IPS-NIHi7 (cell line): ENCODE results near the gene CCDC68.
"Not testable (repeated sequence)": the region's sequence is repeated elsewhere in the genome, so short reads cannot be mapped to it uniquely, and the experiment has no call there.

Source experiments
- DNase-seq: peaks from one replicate; pipeline ENCODE4 v3.0.0; 2012; ENCODE audit warnings: mixed read lengths; ENCODE audit errors: extremely low spot score

CCDC68 gene

DNA sequence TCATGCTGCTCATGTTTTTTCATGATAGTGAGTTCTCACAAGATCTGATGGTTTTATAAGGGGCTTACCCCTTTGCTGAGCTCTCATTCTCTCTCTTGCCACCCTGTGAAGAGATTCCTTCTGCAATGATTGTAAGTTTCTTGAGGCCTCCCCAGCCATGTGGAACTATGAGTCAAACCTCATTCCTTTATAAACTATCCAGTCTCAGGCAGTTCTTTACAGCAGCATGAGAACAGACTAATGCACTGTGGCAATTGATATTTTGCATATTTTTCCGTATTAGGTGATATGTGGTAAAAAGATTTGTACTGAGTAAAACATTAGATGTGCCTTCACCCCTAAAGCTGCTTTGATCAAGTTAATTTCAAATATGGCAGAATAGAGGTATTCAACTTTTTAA, 82.2 kb downstream of the CCDC68 start:
- no peak for DNase-seq

DNA sequence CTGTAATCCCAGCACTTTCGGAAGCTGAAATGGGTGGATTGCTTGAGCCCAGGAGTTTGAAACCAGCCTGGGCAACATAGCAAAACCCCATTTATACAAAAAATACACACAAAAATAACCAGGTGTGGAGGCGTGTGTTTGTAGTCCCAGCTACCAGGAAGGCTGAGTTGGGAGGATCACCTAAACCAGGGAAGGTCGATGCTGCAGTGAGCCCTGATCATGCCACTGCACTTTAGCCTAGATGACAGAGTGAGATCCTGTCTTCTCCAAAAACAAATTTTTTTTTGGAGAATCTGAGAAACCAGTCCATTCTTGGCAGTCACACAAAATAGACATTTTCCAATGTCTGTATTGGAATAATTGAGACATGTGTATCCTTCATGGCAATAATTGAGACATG, 84.2 kb downstream of the CCDC68 start:
- no peak for DNase-seq

GRCh38 chr18:54873884-54874255, 85.4 kb downstream of the CCDC68 start:
- no peak for DNase-seq

DNA sequence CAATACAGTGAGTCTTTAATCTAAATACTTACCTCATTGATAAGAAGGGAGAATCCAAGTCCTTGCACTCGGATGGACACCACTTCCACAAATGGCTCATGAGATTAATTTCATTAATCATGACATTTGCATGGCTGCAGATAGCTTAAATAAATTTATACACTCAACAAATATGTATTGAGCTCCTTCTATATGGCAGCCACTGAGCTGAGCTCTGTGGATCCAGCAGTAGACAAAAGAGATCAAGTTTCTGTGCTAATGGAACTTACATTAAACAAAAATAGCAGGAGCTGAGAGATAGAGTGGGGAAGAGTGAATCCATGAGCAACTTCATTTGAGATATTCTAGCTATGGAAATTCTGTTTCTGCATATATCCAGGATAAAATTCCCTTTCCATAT, 86.6 kb downstream of the CCDC68 start:
- DNase-seq = no peak

GRCh38 chr18:54871231-54871630, 88.0 kb downstream of the CCDC68 start:
- no peak for DNase-seq

- DNase-seq = no peak
Measured at GRCh38 chr18:54867131-54867530, 92.1 kb downstream of the CCDC68 start.

GRCh38 chr18:54860941-54861340, 98.3 kb downstream of the CCDC68 start:
- no peak for DNase-seq

- no peak for DNase-seq
Measured at GRCh38 chr18:54859667-54860421, 99.4 kb downstream of the CCDC68 start.

DNA sequence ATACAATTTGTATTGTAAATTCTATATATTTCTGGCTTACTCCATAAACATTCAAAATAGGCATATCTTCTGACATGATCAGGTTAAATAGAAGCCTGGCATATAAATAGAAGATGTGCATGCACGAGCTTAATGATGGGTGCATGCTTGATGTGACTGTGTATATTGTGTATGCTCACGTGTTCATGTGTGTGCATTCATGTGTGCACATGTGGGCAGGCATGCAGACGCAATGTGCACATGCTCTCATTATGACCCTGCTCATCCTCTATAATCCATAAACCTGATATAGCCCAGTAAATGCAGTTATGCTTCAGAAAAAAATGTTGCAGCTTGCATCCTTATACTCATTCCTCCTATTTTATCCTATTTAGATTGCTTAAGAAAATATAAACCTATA, 101.8 kb downstream of the CCDC68 start:
- no peak for DNase-seq

DNA sequence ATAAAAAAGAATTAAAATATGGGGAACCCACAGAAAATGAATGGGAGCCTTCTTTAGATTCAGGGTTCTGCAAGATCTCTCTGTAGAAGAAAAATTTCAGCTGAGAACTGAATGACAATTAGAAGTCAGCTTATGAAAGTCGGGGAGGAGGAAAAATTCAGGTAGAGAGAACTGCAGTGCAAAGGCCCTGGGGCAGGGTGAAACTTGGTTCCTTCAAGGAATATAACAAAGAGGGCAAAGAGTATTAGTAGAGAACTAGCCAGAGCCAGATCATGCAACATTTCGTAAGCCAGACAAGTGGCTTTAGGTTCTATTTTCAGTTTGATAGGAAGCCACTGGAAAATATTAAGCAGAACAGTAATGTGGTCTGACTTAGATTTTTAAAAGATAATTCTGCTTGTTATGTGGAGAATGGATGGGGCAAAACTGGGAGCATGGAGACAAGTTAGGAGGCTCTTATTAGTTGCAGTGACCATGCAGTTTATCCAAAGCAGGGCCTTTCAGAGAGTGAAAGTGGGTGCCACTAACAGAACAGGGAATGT, 103.1 kb downstream of the CCDC68 start:
- no peak for DNase-seq

- DNase-seq = not testable (repeated sequence)
Measured at GRCh38 chr18:54855050-54855449, 104.2 kb downstream of the CCDC68 start.

GRCh38 chr18:54852780-54853675, 106.2 kb downstream of the CCDC68 start:
- DNase-seq = no peak
